HepG2 (cell line): ENCODE results near the gene LMAN1L. TPM values are rescaled to one million over a fixed set of nuclear protein-coding genes. Genes with fewer than 3 reads are reported as not detected.
A peak's percentile ranks its signal among the peaks of the same experiment; 100 is the strongest.

Experiments
- ATAC-seq: fragments of 200-7000 bp; cut with Tn5 transposase; 3 replicates; pipeline ENCODE4 v1.9.1; 2020; ENCODE audit warnings: mild to moderate bottlenecking, moderate library complexity
- BruUV-seq: library from RNA; stranded (reverse); fragments of 400-500 nt; replicated peaks from 2 replicates; lab custom pipeline; 2021; lab: Mats Ljungman, UMichigan
- CTCF ChIA-PET: fragments of 300-600 bp; formaldehyde crosslinking; extraction: SDS; loops from one replicate; lab custom pipeline; 2021; ENCODE audit warnings: low total read pairs, inconsistent platforms, low intra/inter-chr PET ratio; lab: Yijun Ruan, JAX
- POLR2A ChIA-PET: fragments of 350-600 bp; sonication (Branson Sonifier 250); formaldehyde crosslinking; loops from one replicate; lab custom pipeline; 2020; ENCODE audit warnings: antibody characterized with exemption, inconsistent platforms; lab: Yijun Ruan, JAX
- DNase-seq: peaks from one replicate; pipeline ENCODE4 v3.0.0-alpha.2; 2015; ENCODE audit warnings: low spot score
- FAIRE-seq: peaks from 3 replicates; lab custom pipeline; 2011; peaks lifted over from hg19 to GRCh38; lab: Jason Lieb, UNC
- H2AFZ ChIP-seq: one replicate; pipeline ENCODE4 v1.6.1; 2011; ENCODE audit warnings: low read length, inconsistent platforms
- H3K27ac ChIP-seq: fragments of 300-600 bp; 3 replicates; pipeline ENCODE4 v1.8.0; 2011; ENCODE audit warnings: mixed run types, mild to moderate bottlenecking, mixed read lengths, low read length, inconsistent platforms; ENCODE audit not compliant: insufficient read depth; ENCODE audit errors: extremely low read length
- H3K27me3 ChIP-seq, 2 experiments: fragments of 200-600 bp in 1 of 2; 2 replicates in 1 of 2; 3 replicates in 1 of 2; pipeline versions ENCODE4 v1.6.0 to v1.8.0; 2011; ENCODE audit warnings: low read length in 2 of 2, mild to moderate bottlenecking in 2 of 2, moderate library complexity in 2 of 2, inconsistent platforms in 1 of 2; ENCODE audit not compliant: insufficient read depth in 2 of 2, control insufficient read depth in 1 of 2
- H3K36me3 ChIP-seq, 2 experiments: fragments of 200-600 bp in 1 of 2; replicated peaks in 1 of 2; 2 replicates in 1 of 2; 3 replicates in 1 of 2; pipeline versions ENCODE4 v1.5.1 to v1.8.0; 2011; ENCODE audit warnings: low read length in 2 of 2, inconsistent platforms in 1 of 2; ENCODE audit not compliant: insufficient read depth in 2 of 2, control insufficient read depth in 1 of 2
- H3K4me1 ChIP-seq: 2 replicates; pipeline ENCODE4 v1.5.1; 2012; ENCODE audit warnings: low read length, inconsistent platforms; ENCODE audit not compliant: insufficient read depth
- H3K4me2 ChIP-seq: 2 replicates; pipeline ENCODE4 v1.6.0; 2011; ENCODE audit warnings: low read depth, low read length, inconsistent platforms
- H3K4me3 ChIP-seq, 3 experiments: fragments of 200-600 bp in 1 of 3; sonication (generic), shearing (Covaris generic) in 1 of 3; replicated peaks in 1 of 3; 2 replicates each; pipeline ENCODE4 v1.5.1; 2011 to 2016; ENCODE audit warnings: low read length in 3 of 3, inconsistent platforms in 2 of 3, low read depth in 2 of 3, mild to moderate bottlenecking in 2 of 3, control low read depth in 1 of 3, mixed read lengths in 1 of 3; ENCODE audit not compliant: insufficient read depth in 1 of 3
- H3K79me2 ChIP-seq: one replicate; pipeline ENCODE4 v1.6.1; 2011; ENCODE audit warnings: low read length, inconsistent platforms; ENCODE audit not compliant: insufficient read depth
- H3K9ac ChIP-seq: 2 replicates; pipeline ENCODE4 v1.6.0; 2011; ENCODE audit warnings: mild to moderate bottlenecking, low read depth, low read length, inconsistent platforms; ENCODE audit not compliant: insufficient read depth
- H3K9me3 ChIP-seq: 2 replicates; pipeline ENCODE4 v1.5.1; 2012; ENCODE audit warnings: mild to moderate bottlenecking, low read length
- H4K20me1 ChIP-seq: 2 replicates; pipeline ENCODE4 v1.6.0; 2011; ENCODE audit warnings: inconsistent platforms, mild to moderate bottlenecking, low read length, moderate library complexity; ENCODE audit not compliant: insufficient read depth
- HNF4A ChIP-seq: sonication (generic); formaldehyde crosslinking; IDR thresholded peaks from 2 replicates; pipeline ENCODE4 v1.4.0; 2020; ENCODE audit warnings: missing genetic modification reagents
- SIX4 ChIP-seq: sonication (generic); formaldehyde crosslinking; IDR thresholded peaks from 2 replicates; pipeline ENCODE4 v1.4.0; 2020; ENCODE audit warnings: missing genetic modification reagents
- WGBS: methylation state at CpG from one replicate; pipeline ENCODE4 v1.1.6; 2017; ENCODE audit warnings: low lambda C conversion rate; 5-methylcytosine and 5-hydroxymethylcytosine counted together
- in situ Hi-C: cut with HindIII; loops from 2 replicates; pipeline ENCODE4 v1.10.0; 2017; ENCODE audit warnings: low pct_unique_long_range_greater_than_20kb; ENCODE audit not compliant: extremely low pct_ligation_motif_present
- intact Hi-C: fragments of 100-400 bp; cut with micrococcal nuclease; formaldehyde crosslinking; loops from one replicate; pipeline ENCODE4 v1.10.0; 2022; ENCODE audit not compliant: unreplicated experiment
- polyA plus RNA-seq, 8 experiments: library from polyadenylated mRNA; depleted of rRNA in 3 of 8; stranded (reverse) in 7 of 8; unstranded in 1 of 8; fragments of >200 nt; fragmentation: Illumina TruSeq in 4 of 8; extraction: Trizol in 4 of 8; gene quantifications; 2 replicates each; pipeline versions ENCODE4 v1.2.1 to v1.2.3, GENCODE V29; 2011 to 2016; ENCODE audit warnings: low read depth in 4 of 8, missing spikeins in 1 of 8, mixed read lengths in 1 of 8; ENCODE audit not compliant: insufficient read depth in 1 of 8
- total RNA-seq, 5 experiments: library from RNA; depleted of rRNA; stranded (reverse); fragments of >200 nt; fragmentation: Illumina TruSeq; extraction: Trizol; gene quantifications; 2 replicates each; pipeline ENCODE4 v1.2.3, GENCODE V29; 2016; ENCODE audit warnings: low read depth in 1 of 5
- TF ChIP-seq, protein P1 (sequence below): sonication (generic); formaldehyde crosslinking; IDR thresholded peaks from 2 replicates; pipeline ENCODE4 v1.5.1; 2020; ENCODE audit warnings: mild to moderate bottlenecking, missing genetic modification reagents, moderate library complexity

LMAN1L gene
- total and polyA plus RNA-seq, 2 of the 13 experiments (the other 11 are each of a cell fraction or from before 2014, with no cell fraction given): not detected

DNA sequence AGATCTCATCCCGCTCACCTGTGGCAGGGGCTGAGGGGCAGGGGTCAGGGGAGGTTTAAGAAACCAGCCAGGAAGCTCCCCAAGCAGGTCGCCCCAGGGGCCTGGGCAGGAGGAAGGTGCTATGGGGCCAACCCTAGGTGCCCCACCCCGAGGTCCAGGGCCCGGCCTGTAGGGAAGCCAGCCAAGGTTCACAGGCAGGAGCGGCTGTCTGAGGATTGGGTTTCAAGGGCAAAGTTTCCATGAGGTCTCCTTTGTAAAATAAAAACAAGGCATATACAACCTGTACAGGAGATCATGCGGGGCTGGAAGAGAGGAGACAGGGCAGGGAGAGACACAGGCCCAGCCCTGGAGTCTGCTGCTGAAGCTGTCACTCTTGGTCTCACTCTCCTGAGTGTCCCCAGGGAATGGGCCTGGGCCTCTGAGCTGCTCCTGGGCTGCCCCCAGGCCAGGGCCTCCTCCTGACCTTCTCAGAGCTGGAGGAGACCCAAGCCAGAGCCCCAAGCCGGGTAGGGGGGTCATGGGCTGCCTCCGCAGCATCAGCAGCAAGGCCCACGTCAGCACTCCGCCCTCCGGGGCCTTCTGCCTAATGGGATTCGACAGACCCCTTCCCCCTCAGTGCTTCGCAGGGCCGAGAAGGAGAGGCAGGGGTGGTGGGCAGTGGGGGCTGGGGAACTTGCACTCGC is 19.3 kb downstream of the LMAN1L start:
- H3K4me2 ChIP-seq: peak overlapping the region; percentile 34; the same call in 1 of the 2 replicates
- H3K36me3 ChIP-seq: no peaks in the 10 kb centered on the region
- ATAC-seq: peak; percentile 13; the same call in 2 of the 3 replicates
- ChIA-PET POLR2A (no interaction called here), CTCF (no interaction called here)
- peaks cover 30% of the 10 kb centered on the region for H3K4me1 ChIP-seq
- FAIRE-seq: no peak
- no peaks in the 10 kb centered on the region for H3K79me2 ChIP-seq
- in situ Hi-C loops (no loop called here), intact Hi-C loops (no loop called here)
- no peak overlapping the region for H3K9ac ChIP-seq
- 22% methylated on average over 12 of the region's 15 CpGs for WGBS
- TF ChIP-seq, protein P1, sequence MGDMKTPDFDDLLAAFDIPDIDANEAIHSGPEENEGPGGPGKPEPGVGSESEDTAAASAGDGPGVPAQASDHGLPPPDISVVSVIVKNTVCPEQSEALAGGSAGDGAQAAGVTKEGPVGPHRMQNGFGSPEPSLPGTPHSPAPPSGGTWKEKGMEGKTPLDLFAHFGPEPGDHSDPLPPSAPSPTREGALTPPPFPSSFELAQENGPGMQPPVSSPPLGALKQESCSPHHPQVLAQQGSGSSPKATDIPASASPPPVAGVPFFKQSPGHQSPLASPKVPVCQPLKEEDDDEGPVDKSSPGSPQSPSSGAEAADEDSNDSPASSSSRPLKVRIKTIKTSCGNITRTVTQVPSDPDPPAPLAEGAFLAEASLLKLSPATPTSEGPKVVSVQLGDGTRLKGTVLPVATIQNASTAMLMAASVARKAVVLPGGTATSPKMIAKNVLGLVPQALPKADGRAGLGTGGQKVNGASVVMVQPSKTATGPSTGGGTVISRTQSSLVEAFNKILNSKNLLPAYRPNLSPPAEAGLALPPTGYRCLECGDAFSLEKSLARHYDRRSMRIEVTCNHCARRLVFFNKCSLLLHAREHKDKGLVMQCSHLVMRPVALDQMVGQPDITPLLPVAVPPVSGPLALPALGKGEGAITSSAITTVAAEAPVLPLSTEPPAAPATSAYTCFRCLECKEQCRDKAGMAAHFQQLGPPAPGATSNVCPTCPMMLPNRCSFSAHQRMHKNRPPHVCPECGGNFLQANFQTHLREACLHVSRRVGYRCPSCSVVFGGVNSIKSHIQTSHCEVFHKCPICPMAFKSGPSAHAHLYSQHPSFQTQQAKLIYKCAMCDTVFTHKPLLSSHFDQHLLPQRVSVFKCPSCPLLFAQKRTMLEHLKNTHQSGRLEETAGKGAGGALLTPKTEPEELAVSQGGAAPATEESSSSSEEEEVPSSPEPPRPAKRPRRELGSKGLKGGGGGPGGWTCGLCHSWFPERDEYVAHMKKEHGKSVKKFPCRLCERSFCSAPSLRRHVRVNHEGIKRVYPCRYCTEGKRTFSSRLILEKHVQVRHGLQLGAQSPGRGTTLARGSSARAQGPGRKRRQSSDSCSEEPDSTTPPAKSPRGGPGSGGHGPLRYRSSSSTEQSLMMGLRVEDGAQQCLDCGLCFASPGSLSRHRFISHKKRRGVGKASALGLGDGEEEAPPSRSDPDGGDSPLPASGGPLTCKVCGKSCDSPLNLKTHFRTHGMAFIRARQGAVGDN (CRISPR knock-in tag): 0 out of 2 replicates have a peak, but pooled peaks have one; percentile 16
- TF ChIP-seq HNF4A (peak; percentile 11; the same call in 1 of the 2 replicates), SIX4 (CRISPR knock-in tag) (no peak)
- no peaks in the 10 kb centered on the region for H3K9me3 ChIP-seq
- H2AFZ ChIP-seq: no peak overlapping the region
- no TSS peak for BruUV-seq
- H3K4me3 ChIP-seq: no peak overlapping the region; a peak in 1 of 6 replicates
- no peak for DNase-seq
- no peak overlapping the region for H3K27ac ChIP-seq
- H3K27me3 ChIP-seq: peaks cover 3 to 35% of the 10 kb centered on the region in 2 experiments; a peak in 3 of 5 replicates
- no peaks in the 10 kb centered on the region for H4K20me1 ChIP-seq
